Measurements from ENCODE around the gene SERHL2.
"Not testable (repeated sequence)": the region's sequence is repeated elsewhere in the genome, so short reads cannot be mapped to it uniquely, and the experiment has no call there.

Gene SERHL2

GRCh38 chr22:42528591-42529307 lies 25.0 kb upstream of the SERHL2 start:
- TF ChIP-seq CTCF (IDR thresholded peaks at IDR 0.05; ENCODE audit: low read depth, low read length, missing control alignments): no peak
- Histone ChIP-seq H3K27me3 (replicated peaks) (no peaks in the 10 kb centered on the region), H3K4me3 (ENCODE audit: low read depth, low read length) (no peak overlapping the region), H3K36me3 (replicated peaks) (no peaks in the 10 kb centered on the region), H3K27ac (no peak overlapping the region)
- in situ Hi-C loops (cut with HindIII; ENCODE audit: low pct_ligation_motif_present, low sequenced_read_pairs): no loop called here
- DNase-seq: no peak

- in situ Hi-C loops (cut with HindIII; ENCODE audit: low pct_ligation_motif_present, low sequenced_read_pairs); H3K27ac ChIP-seq; H3K36me3 ChIP-seq (replicated peaks); DNase-seq; H3K4me3 ChIP-seq (ENCODE audit: low read depth, low read length); H3K27me3 ChIP-seq (replicated peaks): not testable (repeated sequence)
Observed at GRCh38 chr22:42529435-42529834, 24.3 kb upstream of the SERHL2 start.

- H3K27ac ChIP-seq; in situ Hi-C loops (cut with HindIII; ENCODE audit: low pct_ligation_motif_present, low sequenced_read_pairs); H3K27me3 ChIP-seq (replicated peaks); H3K4me3 ChIP-seq (ENCODE audit: low read depth, low read length); H3K36me3 ChIP-seq (replicated peaks); DNase-seq: not testable (repeated sequence)
Observed at GRCh38 chr22:42531401-42532084, 22.2 kb upstream of the SERHL2 start.

- no peak for DNase-seq
- no peak overlapping the region for H3K27ac ChIP-seq
- in situ Hi-C loops (cut with HindIII; ENCODE audit: low pct_ligation_motif_present, low sequenced_read_pairs): no loop called here
- H3K4me3 ChIP-seq (ENCODE audit: low read depth, low read length): no peak overlapping the region
- H3K27me3 ChIP-seq (replicated peaks): no peaks in the 10 kb centered on the region
- H3K36me3 ChIP-seq (replicated peaks): no peaks in the 10 kb centered on the region
- no peak for TF ChIP-seq CTCF (IDR thresholded peaks at IDR 0.05; ENCODE audit: low read depth, low read length, missing control alignments)
Observed at GRCh38 chr22:42533638-42533977, 20.1 kb upstream of the SERHL2 start.

- in situ Hi-C loops (cut with HindIII; ENCODE audit: low pct_ligation_motif_present, low sequenced_read_pairs); DNase-seq; H3K27me3 ChIP-seq (replicated peaks); H3K4me3 ChIP-seq (ENCODE audit: low read depth, low read length); H3K36me3 ChIP-seq (replicated peaks); H3K27ac ChIP-seq: not testable (repeated sequence)
Observed at GRCh38 chr22:42535082-42535731, 18.5 kb upstream of the SERHL2 start.

GRCh38 chr22:42536166-42536565 lies 17.6 kb upstream of the SERHL2 start:
- Histone ChIP-seq H3K27ac (no peak overlapping the region), H3K36me3 (replicated peaks) (no peaks in the 10 kb centered on the region), H3K4me3 (ENCODE audit: low read depth, low read length) (no peak overlapping the region), H3K27me3 (replicated peaks) (no peaks in the 10 kb centered on the region)
- in situ Hi-C loops (cut with HindIII; ENCODE audit: low pct_ligation_motif_present, low sequenced_read_pairs): no loop called here
- TF ChIP-seq CTCF (IDR thresholded peaks at IDR 0.05; ENCODE audit: low read depth, low read length, missing control alignments): no peak
- DNase-seq: no peak

GRCh38 chr22:42536634-42537033 lies 17.1 kb upstream of the SERHL2 start:
- DNase-seq; in situ Hi-C loops (cut with HindIII; ENCODE audit: low pct_ligation_motif_present, low sequenced_read_pairs); H3K27me3 ChIP-seq (replicated peaks); H3K4me3 ChIP-seq (ENCODE audit: low read depth, low read length); H3K36me3 ChIP-seq (replicated peaks): not testable (repeated sequence)
- peak overlapping the region; percentile 59 for H3K27ac ChIP-seq

- DNase-seq: peak; percentile 27
- H3K27ac ChIP-seq: peak overlapping the region; percentile 59
Observed at GRCh38 chr22:42537199-42537831, 16.4 kb upstream of the SERHL2 start.

GRCh38 chr22:42539236-42539771 lies 14.5 kb upstream of the SERHL2 start:
- H3K27me3 ChIP-seq (replicated peaks); H3K36me3 ChIP-seq (replicated peaks); in situ Hi-C loops (cut with HindIII; ENCODE audit: low pct_ligation_motif_present, low sequenced_read_pairs); H3K4me3 ChIP-seq (ENCODE audit: low read depth, low read length): not testable (repeated sequence)
- peak overlapping the region; percentile 51 for H3K27ac ChIP-seq
- peak; percentile 31 for DNase-seq

More at GRCh38 chr22:42537199-42537831, 16.4 kb upstream of the SERHL2 start:
- H3K27me3 ChIP-seq (replicated peaks); H3K4me3 ChIP-seq (ENCODE audit: low read depth, low read length); in situ Hi-C loops (cut with HindIII; ENCODE audit: low pct_ligation_motif_present, low sequenced_read_pairs); H3K36me3 ChIP-seq (replicated peaks): not testable (repeated sequence)

Data from brain microvascular endothelial cell (primary cell).